GM21619 (cell line): ENCODE measurements around the gene IL2RA.

Experiments
- ATAC-seq: cut with Tn5 transposase; IDR thresholded peaks from one replicate; pipeline ENCODE4 v1.9.1; 2021; ENCODE audit not compliant: unreplicated experiment

The IL2RA gene

DNA sequence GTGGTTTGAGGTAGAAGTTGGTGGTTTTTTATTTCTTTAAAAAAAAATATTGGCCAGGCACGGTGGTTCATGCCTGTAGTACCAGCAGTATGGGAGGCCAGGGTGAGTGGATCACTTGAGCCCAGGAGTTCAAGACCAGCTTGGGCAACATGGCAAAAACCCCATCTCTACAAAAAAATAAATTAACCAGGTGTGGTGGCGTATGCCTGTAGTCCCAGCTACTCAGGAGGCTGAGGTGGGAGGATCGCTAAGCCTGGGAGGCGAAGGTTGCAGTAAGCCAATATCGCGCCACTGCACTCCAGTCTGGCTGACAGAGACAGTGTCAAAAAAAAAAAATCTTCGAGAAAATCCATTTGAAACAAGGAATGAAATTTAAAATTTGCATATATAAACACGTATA is 1.1 kb downstream of the IL2RA start:
- no peak for ATAC-seq

DNA sequence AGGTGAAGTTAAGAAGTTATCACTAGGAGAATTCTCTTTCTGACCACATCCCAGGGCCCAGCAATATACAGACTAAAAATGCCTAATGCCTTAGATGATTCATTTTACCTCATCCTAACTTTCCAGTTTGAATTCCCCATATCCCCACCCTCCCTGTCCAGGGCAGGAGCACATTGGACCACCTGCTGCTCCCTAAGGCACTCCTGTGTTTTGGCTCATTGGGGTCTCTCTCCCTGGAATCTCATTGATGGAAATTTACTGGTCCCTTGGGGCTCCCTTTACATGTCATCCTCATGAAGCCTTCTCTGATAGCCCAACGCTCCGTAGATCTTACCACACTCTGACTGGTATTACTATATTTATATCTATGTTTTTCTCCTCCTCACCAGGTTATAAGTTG is 2.7 kb downstream of the IL2RA start:
- no peak for ATAC-seq

DNA sequence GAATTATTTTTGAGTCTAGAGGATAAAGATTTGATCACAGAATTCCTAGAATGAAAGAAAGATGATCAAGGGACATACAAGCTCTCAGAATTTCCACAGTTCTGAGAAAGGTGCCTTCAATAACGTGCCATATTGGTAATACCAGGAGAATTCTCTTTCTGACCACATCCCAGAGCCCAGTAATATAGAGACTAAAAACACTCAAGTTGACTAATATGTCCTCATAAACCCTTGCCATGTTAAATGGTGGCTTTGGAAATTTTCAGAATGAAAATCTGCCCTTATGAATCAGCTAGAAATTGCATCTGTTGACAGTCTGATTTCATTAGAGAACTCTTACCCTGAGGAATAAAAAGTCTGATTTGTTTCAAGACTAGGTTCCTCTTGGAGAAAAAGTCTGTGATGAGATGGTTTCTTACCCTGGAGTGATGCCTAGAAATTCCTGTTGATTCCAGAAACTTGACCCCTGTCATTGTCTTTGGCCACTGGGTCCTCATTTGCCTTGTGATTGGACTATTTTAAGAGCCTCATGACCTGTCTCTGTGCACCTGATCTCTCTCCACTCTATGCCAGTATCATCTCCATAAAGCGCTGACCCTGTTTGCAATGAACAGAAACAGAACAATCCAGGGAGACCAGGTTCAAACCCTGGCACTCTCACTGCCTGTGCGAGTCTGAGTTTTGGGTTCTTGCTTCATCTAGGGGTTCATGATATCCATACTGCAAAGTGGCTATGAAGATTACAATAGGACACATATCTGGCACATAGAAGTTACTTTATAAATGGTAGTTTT is 3.3 kb downstream of the IL2RA start:
- ATAC-seq: peak; percentile 33

DNA sequence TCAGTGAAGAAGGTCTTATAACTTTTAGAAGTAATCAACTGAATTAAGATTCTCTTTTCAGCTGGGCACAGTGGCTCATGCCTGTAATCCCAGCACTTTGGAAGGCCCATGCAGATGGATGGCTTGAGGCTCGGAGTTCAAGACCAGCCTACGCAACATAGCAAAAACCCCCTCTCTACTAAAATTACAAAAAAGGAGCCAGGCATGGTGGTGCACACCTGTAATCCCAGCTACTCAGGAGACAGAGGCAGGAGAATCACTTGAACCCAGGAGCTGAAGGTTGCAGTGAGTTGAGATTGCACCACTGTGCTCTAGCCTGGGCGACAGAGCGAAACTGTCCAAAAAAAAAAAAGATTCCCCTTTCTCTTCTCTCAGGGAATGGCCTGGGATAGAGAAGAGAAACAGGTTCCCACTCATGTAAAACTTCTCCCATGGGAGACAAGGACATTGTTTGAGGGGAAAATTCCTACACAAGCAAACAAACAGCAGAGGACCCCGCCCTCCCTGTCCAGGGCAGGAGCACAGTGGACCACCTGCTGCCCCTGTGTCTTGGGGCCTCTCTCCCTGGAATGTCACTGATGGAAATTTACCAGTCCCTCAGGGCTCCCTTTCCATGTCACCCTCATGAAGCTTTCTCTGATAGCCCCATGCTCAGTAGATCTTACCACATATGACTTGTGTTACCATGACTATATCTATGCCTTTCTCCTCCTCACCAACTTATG is 5.6 kb downstream of the IL2RA start:
- ATAC-seq: no peak

DNA sequence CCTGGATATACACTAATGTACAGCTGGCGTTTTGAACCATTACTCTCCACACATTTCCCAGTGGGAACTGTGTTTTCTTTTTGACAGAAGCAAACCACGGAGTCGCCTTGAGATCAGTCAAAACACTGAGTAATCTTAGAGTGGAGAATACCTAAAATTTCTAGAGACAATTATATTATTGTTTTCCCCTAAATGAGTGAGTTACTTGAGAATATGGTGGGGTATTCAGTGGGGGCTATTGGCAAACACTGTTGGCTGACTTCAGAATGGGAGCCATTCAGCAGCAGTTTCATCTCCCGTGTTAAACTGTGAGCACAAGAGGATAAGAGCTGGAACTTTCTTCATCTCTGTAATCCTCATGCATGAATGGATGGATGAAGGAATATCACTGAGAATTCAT is 6.2 kb downstream of the IL2RA start:
- no peak for ATAC-seq

DNA sequence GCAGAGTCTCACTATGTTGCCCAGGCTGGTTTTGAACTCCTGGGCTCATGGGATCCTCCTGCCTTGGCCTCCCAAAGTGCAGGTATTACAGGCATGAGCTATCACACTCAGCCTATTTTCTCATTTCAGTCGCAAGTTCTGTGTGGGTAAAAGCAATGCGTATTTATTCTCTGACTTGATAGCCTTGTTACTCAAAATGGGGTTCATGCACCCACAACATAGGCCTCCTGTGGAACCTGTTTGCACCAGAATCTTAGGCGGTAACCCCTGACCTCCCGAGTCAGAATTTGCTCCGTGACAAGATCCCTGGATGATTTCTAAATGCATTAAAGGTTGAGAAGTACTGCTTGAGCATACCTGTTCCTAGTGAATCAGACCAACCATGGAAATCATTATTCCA is 7.3 kb downstream of the IL2RA start:
- ATAC-seq: no peak

DNA sequence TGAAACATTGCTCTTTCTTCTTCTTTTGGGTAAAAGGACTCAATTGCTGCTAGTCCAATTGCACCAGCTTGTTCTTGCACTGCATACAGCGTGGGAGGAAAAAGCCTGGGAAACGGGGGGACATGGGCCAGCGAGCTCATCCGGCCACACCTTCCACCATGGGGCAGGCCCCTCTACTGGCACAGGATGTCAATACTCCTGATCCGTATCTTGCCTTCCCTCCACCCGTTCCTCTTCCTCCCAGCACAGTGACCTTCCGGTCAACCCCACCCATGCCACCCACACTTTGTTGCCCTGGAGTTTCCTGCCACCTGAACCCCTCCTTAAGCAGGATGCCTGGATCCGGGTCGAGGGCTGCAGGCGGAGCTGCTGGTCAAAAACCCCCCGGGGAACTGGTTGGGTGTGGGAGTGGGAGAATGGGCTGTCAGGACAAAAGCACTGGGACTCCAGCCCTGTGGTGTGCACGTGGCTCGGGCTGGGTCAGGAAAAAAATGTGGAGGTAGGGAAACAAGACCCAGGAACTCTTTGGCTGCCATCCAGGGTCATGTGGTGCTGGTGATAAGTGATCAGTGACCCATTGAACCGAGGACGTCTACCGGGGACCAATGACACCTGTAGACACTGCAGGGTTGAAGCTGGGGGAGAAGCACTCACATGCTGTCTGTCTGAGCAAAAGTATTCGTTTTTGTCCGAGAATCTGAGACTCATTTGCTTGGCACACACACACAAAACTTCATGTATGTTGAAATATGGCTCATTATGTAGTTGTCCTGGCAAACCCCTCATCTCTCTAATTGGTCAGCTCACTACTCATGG is 8.1 kb downstream of the IL2RA start:
- no peak for ATAC-seq

DNA sequence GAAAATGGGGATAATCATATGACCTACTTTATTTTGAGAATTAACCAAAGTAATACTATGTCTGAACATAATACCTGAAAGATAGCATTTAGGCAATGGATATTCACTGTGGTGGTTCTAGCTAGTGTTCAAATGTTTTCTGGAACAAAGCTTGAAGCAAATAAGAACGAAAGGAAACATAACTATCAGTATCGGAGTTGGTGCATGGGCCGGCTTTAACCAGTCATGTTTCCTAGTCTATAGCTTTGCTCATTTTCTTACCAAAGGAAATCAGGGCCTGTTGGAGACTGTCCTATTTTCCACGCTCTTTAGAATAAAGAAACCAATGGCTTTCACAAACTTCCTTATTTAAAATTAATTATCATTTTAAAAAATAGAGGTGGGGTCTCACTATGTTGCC is 8.9 kb downstream of the IL2RA start:
- ATAC-seq: no peak

DNA sequence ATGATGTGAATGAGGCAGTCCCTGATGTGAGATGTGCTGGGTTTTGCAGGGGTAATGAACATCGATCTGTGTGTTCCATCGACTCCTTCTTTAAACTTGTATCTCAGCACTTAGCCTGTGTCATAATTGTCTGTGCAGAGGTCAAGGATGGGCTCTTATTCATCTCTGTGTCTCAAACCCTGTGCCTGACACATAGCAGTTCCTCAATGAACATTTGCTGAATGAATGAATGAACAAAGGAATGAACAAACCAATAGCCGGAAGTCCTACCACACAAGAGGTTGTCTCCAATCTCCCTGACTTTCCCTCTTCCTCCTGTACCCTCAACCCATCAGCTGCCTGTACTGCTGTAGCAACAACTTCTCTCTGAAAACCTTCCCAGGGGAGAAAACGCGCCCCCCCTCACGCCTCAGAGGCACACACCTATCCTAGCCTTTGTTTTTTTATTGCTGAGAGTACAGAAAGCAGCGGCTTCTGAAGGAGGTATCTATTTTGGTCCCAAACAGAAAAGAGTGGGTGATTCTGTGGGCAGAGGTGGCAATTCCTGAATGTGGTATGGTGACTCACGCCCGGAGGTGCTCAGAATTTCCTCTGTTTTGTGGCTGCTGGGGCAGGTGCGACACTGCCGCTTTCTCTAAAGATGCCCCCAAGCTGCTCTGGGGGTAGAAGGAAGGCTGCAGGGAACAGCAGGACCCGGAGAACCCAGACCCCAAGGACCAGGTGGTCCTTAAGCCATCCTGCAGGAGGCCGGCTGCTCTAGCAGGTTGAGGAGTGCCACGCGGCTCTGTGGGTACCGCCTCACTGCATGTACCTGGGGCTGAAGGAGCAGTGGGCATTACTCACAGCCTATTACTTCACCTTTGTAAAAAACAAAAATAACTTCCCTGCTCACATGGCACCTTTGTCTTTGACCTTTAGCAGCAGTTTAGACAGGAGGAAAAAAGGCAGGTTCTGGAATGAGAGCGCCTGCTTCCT is 9.6 kb downstream of the IL2RA start:
- ATAC-seq: peak; percentile 23

DNA sequence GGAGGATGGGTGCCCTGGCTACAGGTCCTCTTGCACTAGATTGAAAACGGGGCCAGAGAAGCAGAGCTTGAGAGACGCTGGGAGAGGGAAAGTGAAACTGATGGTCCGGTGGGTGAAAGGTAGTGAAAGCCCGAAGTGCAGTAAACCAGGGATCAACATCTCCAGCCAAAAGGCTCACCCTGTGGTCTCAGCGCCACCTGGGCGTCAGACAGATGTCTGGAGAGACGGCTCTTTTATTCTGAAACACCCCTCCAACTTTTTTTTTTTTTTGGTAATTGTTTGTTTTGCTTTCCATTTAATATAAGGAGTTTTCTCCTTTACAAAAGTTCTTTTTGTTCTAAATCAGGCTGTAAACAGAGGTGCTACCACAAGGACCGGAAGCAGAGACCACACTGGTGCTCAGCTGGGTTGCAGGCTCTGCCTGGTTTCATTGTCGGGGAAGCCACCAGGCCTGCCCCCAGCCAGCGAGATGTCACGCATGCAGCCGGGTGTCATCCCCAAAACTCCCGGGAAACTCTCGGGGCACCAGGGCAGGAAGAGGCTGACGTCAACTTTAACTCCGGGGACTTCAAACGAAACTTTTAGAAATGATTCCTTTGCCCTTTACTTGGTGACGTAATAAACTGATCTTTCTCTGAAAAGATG is 11.2 kb downstream of the IL2RA start:
- ATAC-seq: peak; percentile 68

DNA sequence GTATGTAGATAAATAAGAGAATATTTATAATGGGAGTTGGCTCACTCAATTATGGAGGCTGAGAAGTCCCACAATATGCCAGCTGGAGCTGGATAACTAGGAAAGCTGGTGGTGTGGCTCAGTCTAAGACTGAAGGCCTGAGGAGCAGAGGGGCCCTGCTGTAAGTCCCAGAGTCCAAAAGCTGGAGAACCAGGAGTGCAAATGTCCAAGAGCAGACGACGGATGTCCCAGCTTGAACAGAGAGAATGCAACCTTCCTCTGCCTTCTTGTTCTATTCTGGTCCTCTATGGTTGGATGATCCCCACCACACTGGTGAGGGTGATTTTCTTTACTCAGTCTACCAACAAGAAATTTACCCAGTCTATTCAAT is 13.2 kb downstream of the IL2RA start:
- no peak for ATAC-seq

DNA sequence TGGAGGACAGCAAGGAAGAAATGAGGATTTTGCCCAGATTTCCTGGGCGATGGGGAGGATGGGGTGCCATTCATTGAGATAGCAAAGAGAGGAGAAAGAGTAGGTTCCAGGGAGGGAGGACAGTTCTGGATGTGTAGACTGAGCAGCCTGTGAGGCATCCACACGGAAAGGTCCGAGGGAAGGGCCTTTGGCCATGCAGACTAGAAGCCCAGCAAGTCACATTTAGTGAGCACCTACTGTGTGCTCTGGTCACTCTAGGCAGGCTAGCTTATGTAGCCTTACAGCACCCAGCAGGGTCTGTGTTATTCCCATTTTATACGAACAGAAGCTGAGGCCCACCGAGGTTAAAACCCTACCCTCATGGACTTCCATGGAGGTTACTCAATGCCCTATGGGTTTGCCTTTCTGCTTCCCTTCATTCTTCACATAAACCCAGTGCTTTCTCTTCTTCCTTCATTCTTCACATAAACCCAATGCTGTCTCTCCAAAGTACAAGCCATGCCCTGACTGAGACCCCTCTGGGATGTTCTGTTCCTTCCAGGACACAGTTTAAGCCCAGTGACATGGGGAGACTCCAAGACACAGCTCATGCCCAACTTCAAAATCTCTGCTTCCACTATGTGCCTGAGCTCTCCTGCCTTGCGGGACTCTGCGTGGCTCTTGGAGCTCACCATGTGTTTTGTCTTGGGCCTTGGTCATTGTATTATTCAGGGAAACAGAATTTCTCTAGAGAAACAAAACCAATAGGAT is 13.7 kb downstream of the IL2RA start:
- ATAC-seq: no peak

DNA sequence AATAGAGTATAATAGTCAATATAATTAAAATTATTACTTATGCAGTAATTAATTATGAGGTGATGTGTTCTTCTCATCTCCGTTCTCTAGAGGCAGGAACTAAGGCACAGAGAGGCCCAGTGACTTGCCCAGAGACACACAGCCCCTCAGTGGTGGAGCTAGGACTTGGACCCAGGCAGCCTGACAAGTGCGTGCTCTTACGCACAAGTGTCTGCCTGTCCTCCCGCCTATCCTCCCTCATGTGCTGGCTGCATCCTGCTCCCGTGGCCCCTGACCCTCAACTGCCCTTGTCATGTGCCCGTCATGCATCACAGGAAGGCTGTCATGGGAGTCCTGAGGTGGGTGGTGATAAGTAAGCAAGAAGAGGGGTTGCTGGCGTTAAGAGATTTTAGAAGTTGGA is 14.3 kb downstream of the IL2RA start:
- no peak for ATAC-seq

DNA sequence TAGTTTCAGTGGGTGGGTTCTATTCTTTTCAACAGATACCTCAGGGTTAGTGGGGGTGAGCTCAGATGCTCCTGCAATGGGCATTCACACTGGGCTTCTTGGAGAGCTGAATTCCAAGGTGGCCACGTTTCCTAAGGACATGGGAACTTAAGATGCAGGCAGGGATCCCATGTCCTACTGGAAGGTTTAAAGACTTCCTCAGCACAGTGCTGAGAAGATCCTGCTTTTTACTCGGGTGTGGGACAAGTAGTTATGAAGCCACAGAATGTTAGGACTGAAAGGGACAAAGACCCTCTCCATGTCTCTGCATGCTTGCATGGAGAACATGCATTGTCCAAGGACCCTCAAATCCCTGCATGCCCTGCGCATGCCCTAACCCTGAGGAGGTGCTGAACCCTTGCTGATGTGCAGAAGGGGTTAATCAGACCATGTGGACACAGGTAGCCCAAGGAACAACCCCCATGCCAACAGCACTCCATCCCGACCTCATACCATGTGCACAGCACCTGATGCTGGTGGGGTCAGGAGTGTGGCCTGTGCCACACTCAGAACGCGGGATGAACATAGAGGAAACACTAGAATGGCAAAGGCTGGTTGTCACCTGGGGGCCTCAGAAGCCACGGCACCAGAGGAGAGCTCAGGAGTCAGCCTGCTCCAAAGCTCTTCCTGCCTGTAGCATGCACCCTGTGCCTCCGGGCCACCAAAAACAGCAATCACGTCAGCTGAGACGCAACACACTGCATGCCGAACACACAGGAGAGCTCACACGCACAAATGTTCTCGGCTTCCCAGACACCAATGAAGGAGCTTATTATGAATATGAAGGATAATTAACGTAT is 15.2 kb downstream of the IL2RA start:
- no peak for ATAC-seq

DNA sequence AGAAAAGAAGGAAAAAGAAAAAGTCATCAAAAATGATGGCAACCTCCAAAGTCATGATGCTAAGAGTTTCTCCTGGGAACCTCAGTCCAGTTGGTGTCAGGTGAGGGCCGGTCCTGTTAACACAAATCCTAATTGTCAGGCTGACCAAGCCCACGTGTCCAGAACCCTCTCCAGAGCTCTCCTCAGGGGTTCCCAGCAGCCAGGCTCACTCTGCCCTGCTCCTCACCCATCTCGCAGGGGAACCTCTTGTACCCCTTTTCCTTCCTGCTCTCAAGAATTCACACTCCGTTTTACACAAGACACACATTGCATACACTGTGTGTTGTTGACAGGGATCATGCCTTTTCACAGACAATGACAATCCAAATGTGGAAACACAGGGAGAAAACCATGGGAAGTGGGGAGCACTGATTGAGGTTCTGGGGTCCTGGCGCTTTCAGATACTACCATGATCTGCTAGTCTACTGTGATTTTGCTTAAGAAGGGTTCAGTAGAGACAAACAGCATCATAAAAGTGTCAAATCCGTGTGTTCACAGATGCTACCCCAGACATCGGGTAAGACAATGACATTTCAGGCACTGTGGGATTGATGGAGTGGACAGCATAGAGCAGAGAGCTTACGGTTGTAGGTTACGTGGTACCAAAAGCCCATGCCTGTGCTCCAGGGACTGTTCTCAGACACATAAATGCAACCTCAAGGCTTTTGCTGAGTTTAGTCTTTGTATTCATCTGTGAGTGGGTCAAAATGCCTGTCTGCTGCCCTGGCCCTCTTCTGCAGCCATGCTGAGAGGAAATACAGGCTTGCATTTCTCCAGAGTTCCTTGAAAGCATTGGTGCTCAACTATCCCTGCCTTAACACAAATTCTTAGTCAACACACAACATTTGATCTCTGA is 16.0 kb downstream of the IL2RA start:
- ATAC-seq: no peak

DNA sequence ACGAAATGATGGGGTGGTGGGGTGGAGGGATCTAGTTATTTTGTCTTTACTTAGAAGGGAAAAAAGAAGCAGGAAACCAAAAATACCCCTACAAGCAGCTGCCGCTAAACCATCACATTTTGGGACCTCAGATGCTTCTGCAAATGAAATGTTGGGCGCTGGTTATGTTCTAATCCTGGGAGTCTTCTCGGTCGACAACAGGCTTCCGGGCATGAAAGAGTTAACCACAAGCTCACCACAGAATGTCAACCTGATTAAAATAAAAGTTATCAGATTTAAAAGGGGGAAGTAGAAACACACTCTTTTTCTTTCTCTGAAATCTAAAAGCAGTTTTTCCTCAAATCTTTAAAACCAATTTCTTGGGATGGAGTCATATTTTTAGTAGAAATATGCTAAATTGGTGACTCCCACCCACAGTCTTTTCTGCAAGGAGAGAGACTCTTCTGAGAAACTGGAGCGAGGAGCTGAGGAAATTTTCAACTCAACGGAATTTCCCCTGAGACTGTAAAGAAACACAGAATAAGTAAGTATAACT is 16.8 kb downstream of the IL2RA start:
- ATAC-seq: no peak

DNA sequence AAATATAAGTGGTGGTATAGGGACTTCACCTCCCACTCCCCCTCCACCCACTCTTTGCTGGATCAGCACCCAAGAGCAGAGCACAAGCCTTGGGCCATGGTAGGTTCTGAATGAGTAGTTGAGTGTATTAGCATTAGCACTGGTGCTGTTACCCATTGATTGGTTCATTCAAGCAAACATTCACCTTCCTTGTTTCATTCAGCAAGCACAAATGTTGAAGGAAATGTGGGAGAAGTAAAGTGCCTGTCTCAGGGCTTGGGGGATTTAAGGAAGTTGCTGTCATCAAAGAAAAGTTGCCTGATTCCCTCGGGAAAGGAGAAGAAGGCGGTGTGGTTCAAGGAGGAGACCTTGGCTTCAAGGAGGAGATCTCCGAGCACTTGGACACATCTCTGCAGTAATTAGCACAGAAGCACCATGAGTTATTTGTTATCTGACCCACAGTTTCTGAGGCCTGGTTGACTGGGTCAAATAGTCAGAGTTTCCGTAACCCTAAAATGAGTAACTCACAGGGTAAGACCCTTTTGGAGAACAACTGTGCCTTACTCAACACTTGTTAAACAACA is 17.3 kb downstream of the IL2RA start:
- ATAC-seq: no peak
